Testis (tissue), 3 donors: ENCODE data around the gene TPST1. TPM values are rescaled to one million over a fixed set of nuclear protein-coding genes. Genes with fewer than 3 reads are reported as not detected.

Experiments used
- DNase-seq: peaks from one replicate; pipeline ENCODE4 v3.0.0-alpha.2; 2019
- H3K27ac ChIP-seq, 2 donors: fragments of 200-600 bp; sonication (generic); one replicate each; pipeline ENCODE4 v1.5.1; 2019
- H3K27me3 ChIP-seq: fragments of 200-600 bp; sonication (generic); one replicate; pipeline ENCODE4 v1.5.1; 2019
- H3K36me3 ChIP-seq: fragments of 200-600 bp; sonication (generic); one replicate; pipeline ENCODE4 v1.5.1; 2017; ENCODE audit warnings: low read depth; ENCODE audit errors: missing control alignments
- H3K4me1 ChIP-seq: fragments of 200-600 bp; sonication (generic); one replicate; pipeline ENCODE4 v1.5.1; 2019
- H3K4me3 ChIP-seq, 2 donors: fragments of 200-600 bp; sonication (generic); one replicate each; pipeline ENCODE4 v1.5.1; 2017 to 2019
- H3K9me3 ChIP-seq: fragments of 200-600 bp; sonication (generic); one replicate; pipeline ENCODE4 v1.5.1; 2017
- POLR2A ChIP-seq: fragments of 450-650 bp; IDR thresholded peaks from one replicate; pipeline ENCODE4 v1.6.1; 2017; ENCODE audit warnings: antibody characterized with exemption, mild to moderate bottlenecking, moderate library complexity
- WGBS, 2 donors: methylation state at CpG; one replicate each; pipeline ENCODE4 v1.1.5; 2018; 5-methylcytosine and 5-hydroxymethylcytosine counted together
- intact Hi-C: fragments of 100-400 bp; cut with DNase I; formaldehyde crosslinking; loops from one replicate; pipeline ENCODE4 v1.15.1; 2023; ENCODE audit warnings: low total_unique reads
- polyA plus RNA-seq: library from polyadenylated mRNA; stranded (reverse); fragments of 350-450 nt; fragmentation: Illumina TruSeq; extraction: RNeasy Lipid Tissue Mini Kit (QIAGEN cat#74804); gene quantifications from one replicate; pipeline ENCODE4 v1.2.3, GENCODE V29; 2014; ENCODE audit warnings: low read depth, low replicate concordance; ENCODE audit not compliant: insufficient read depth
- total RNA-seq, 2 donors: library from RNA; depleted of rRNA; stranded (reverse); fragments of >200 nt; gene quantifications; one replicate each; pipeline ENCODE4 v1.2.3, GENCODE V29; 2016
- TF ChIP-seq, protein P1 (sequence below), 3 experiments: fragments of 450-650 bp in 2 of 3; fragments of 200-600 bp in 1 of 3; sonication (generic) in 1 of 3; IDR thresholded peaks; one replicate each; pipeline ENCODE4 v1.5.1; 2016 to 2019; ENCODE audit warnings: antibody characterized with exemption in 3 of 3, mild to moderate bottlenecking in 2 of 3, moderate library complexity in 1 of 3

TPST1 gene
- total and polyA plus RNA-seq, 3 donors from 2014 or later: 34.7 to 55.7 (median 40.7) TPM

DNA sequence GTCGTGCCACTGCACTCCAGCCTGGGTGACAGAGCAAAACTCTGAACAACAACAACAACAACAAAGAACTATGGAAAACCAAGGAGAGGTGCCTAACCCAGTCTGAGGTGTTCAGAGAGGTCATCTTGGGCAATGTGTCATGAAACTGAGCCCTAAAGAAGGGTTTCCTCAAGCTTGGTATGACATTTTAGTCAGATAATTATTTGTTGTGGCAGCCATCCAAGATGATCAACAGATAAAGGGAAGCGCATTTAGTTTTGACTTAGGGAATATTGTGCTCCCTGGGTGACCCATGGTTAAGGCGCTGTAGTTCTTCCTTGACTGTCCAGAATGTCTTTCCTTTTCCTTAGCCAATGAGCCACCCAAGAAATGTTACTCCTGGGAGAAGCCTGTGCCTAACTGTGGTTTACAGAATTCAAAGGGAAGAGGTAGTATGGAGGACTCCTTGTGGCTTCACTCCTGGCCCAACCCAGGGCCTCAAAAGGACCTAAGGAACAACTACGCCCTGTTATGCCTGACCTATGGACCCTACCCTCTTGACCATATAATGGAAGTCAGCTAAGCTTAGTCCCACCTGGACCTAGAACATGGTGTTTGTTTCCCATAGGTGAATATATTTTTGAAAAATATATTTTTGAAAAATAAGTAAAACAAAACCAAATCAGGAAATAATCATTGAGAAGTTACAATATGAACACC lies 42.4 kb downstream of the TPST1 start:
- peaks cover 6% of the 10 kb centered on the region for H3K4me1 ChIP-seq
- no peaks in the 10 kb centered on the region for H3K27me3 ChIP-seq
- no peak for DNase-seq
- intact Hi-C loops: no loop called here
- H3K27ac ChIP-seq: no peak overlapping the region
- no peak for TF ChIP-seq POLR2A
- TF ChIP-seq, protein P1, sequence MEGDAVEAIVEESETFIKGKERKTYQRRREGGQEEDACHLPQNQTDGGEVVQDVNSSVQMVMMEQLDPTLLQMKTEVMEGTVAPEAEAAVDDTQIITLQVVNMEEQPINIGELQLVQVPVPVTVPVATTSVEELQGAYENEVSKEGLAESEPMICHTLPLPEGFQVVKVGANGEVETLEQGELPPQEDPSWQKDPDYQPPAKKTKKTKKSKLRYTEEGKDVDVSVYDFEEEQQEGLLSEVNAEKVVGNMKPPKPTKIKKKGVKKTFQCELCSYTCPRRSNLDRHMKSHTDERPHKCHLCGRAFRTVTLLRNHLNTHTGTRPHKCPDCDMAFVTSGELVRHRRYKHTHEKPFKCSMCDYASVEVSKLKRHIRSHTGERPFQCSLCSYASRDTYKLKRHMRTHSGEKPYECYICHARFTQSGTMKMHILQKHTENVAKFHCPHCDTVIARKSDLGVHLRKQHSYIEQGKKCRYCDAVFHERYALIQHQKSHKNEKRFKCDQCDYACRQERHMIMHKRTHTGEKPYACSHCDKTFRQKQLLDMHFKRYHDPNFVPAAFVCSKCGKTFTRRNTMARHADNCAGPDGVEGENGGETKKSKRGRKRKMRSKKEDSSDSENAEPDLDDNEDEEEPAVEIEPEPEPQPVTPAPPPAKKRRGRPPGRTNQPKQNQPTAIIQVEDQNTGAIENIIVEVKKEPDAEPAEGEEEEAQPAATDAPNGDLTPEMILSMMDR (IDR thresholded peaks at IDR 0.05): no peak
- no peaks in the 10 kb centered on the region for H3K36me3 ChIP-seq
- H3K4me3 ChIP-seq: no peak overlapping the region
- H3K9me3 ChIP-seq: no peaks in the 10 kb centered on the region
- WGBS, 2 donors: 95 to 96% methylated on average over 4 of the region's 4 CpGs

DNA sequence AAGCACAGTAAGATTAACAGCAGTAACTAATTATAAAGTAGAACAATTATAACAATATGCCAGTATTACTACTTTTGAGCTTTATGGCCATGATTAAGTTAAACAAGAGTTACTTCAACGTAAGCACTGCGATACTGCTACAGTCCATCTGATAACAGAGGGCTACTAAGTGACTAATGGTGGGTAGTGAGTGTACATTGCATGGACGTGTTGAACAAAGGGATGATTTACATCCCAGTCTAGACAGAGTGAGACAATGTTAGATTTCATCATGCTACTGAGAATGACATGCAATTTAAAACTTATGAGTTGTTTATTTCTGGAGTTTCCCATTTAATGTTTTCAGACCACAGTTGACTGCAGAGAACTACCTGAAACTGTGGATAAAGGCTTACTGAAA lies 45.6 kb downstream of the TPST1 start:
- H3K4me3 ChIP-seq: no peak overlapping the region
- no peak overlapping the region for H3K27ac ChIP-seq
- no peaks in the 10 kb centered on the region for H3K27me3 ChIP-seq
- H3K4me1 ChIP-seq: no peaks in the 10 kb centered on the region
- WGBS, 2 donors: 69 to 81% methylated on average over 3 of the region's 3 CpGs
- intact Hi-C loops: no loop called here
- no peaks in the 10 kb centered on the region for H3K36me3 ChIP-seq
- no peak for TF ChIP-seq POLR2A
- TF ChIP-seq, protein P1 (IDR thresholded peaks at IDR 0.05): no peak
- no peak for DNase-seq
- H3K9me3 ChIP-seq: no peaks in the 10 kb centered on the region

DNA sequence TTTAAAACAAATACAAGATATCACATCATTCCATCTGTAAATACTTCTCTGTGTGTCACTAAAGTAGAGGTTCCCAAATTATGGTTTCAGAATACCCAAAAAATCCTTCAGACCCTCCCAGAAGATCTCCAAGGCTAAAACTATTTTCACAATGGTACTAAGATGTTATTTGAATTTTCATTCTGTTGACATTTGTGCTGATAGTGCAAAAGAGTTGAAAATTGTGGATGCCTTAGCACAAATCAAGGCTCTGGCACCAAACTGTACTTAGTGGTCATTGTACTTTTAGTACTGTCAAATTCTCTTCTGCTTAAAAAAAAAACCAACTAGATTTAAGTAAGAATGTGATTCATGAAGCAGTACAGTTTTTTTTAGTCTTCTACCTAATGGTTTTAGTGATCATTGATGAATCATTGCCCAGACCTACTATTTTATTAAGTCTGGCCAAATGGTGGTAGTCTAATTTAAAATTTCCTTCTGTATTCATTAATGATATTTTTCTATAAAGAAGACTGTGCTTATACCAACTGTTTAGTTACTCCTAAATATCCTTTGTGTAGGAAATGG lies 50.5 kb downstream of the TPST1 start:
- Histone ChIP-seq H3K4me1 (no peaks in the 10 kb centered on the region), H3K27me3 (no peaks in the 10 kb centered on the region), H3K36me3 (no peaks in the 10 kb centered on the region), H3K27ac (no peak overlapping the region), H3K4me3 (no peak overlapping the region), H3K9me3 (no peaks in the 10 kb centered on the region)
- DNase-seq: no peak
- intact Hi-C loops: no loop called here
- TF ChIP-seq, protein P1 (IDR thresholded peaks at IDR 0.05): no peak
- TF ChIP-seq POLR2A: no peak

DNA sequence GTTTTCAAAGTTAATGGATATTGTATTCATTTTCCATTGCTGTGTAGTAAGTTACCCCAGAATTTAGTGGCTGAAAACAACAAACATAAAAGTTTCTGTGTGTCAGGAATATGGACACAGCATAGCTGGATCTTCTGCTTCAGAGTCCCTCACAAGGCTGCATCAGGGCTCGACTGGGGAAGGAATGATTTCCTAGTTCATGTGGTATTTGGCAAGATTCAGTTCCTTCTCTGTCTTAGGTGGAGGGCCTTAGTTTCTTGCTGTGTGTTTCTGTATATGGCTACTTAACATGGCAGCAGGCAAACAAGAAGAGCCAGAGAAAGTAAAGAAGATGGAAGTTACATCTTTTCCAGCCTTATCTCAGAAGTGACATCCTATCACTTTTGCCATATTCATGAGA lies 51.1 kb downstream of the TPST1 start:
- Histone ChIP-seq H3K4me3 (no peak overlapping the region), H3K4me1 (no peaks in the 10 kb centered on the region), H3K36me3 (no peaks in the 10 kb centered on the region), H3K27ac (no peak overlapping the region), H3K27me3 (no peaks in the 10 kb centered on the region), H3K9me3 (no peaks in the 10 kb centered on the region)
- no peak for DNase-seq
- TF ChIP-seq, protein P1 (IDR thresholded peaks at IDR 0.05): no peak
- 43 to 65% methylated on average over 1 of the region's 1 CpG for WGBS, 2 donors
- intact Hi-C loops: no loop called here

DNA sequence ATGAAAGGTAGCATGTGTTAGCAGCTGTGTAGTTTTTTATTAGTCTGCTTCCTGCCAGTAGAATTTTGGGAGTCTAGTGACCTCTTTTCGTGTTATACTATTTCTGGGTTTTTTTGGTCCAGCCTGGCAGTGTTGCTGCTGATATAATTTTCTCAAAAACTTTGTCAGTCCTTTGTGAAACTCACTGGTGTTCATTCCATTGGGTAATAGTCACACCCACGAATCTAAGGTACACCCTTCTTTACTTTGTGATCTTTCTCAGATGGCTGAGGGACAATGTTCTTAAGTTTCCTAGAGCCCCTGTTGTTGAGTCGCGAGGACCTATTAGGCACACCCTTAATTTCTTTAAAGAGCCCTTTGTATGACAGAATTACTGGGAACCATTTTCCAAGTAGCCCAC lies 52.3 kb downstream of the TPST1 start:
- Histone ChIP-seq H3K4me3 (no peak overlapping the region), H3K27me3 (no peaks in the 10 kb centered on the region), H3K4me1 (no peaks in the 10 kb centered on the region), H3K36me3 (no peaks in the 10 kb centered on the region), H3K27ac (no peak overlapping the region), H3K9me3 (no peaks in the 10 kb centered on the region)
- intact Hi-C loops: no loop called here
- WGBS, 2 donors: 89% methylated on average over 4 of the region's 4 CpGs
- DNase-seq: no peak
- no peak for TF ChIP-seq POLR2A
- TF ChIP-seq, protein P1 (IDR thresholded peaks at IDR 0.05): no peak
